ENCODE data around the gene ARHGAP42. TPM values are rescaled to one million over a fixed set of nuclear protein-coding genes. Genes with fewer than 3 reads are reported as not detected.

The ARHGAP42 gene
- total and polyA plus RNA-seq, 8 donors: 2.3 to 119 (median 39.3) TPM

DNA sequence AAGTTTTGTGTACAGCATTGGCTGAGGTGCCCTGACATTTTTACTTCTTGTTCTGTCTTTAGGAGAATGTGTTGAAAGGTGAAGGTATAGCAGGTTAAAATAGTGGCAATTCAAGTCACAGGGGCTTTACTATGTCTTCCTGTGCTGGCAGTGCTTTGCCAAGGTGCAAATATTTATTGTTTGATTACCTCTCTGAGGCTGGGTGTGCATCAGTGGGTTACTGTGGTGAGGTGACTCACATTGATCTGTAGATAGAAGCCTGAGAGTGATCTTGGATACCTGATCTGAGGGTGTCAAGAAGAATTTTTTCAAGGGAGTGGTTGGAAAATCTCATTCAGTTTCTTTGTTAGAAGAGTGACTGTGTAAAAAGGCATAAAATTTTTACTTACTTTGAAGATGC lies 90.0 kb downstream of the ARHGAP42 start:
- Histone ChIP-seq H3K4me3 (no peak overlapping the region), H3K36me3 (peaks cover 0 to 4% (median under 1%) of the 10 kb centered on the region in 4 donors), H3K27me3 (no peaks in the 10 kb centered on the region), H3K27ac (peak overlapping the region; percentile 82 to 98 (median 88)), H3K9me3 (no peaks in the 10 kb centered on the region), H3K4me1 (peaks cover 4 to 42% (median 9%) of the 10 kb centered on the region in 4 donors)
- TF ChIP-seq EP300 (IDR thresholded peaks at IDR 0.05) (no peak), POLR2AphosphoS5 (IDR thresholded peaks at IDR 0.05) (peak in 2 of 3 donors; percentile 53 to 71), POLR2A (IDR thresholded peaks at IDR 0.05) (no peak)
- TF ChIP-seq, protein P1, sequence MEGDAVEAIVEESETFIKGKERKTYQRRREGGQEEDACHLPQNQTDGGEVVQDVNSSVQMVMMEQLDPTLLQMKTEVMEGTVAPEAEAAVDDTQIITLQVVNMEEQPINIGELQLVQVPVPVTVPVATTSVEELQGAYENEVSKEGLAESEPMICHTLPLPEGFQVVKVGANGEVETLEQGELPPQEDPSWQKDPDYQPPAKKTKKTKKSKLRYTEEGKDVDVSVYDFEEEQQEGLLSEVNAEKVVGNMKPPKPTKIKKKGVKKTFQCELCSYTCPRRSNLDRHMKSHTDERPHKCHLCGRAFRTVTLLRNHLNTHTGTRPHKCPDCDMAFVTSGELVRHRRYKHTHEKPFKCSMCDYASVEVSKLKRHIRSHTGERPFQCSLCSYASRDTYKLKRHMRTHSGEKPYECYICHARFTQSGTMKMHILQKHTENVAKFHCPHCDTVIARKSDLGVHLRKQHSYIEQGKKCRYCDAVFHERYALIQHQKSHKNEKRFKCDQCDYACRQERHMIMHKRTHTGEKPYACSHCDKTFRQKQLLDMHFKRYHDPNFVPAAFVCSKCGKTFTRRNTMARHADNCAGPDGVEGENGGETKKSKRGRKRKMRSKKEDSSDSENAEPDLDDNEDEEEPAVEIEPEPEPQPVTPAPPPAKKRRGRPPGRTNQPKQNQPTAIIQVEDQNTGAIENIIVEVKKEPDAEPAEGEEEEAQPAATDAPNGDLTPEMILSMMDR (IDR thresholded peaks at IDR 0.05): no peak
- intact Hi-C loops (cut with DNase I; ENCODE audit: low total_unique reads): no loop called here
- peak; percentile 59 to 67 for DNase-seq

DNA sequence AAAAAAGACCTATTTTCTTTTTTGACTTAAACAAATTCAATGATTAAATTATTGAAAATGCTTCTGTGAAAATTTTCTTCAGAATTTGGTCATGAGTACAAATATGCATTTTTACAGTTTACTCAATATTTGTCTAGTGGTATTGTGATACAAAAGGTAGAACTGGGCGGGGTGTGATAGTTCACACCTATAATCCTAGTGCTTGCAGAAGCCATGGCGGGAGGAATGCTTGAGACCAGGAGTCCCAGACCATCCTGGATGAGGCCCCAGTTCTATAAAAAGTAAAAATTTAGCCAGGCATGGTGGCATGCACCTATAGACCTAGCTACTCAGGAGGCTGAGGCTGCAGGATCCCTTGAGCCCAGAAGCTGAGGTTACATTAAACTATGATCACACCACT lies 90.6 kb downstream of the ARHGAP42 start:
- Histone ChIP-seq H3K4me1 (peaks cover 4 to 42% (median 9%) of the 10 kb centered on the region in 4 donors), H3K27ac (peak overlapping the region; percentile 68 to 88 (median 85)), H3K36me3 (no peaks in the 10 kb centered on the region), H3K9me3 (no peaks in the 10 kb centered on the region), H3K27me3 (no peaks in the 10 kb centered on the region), H3K4me3 (no peak overlapping the region)
- peak in 1 of 2 donors; percentile 26 for DNase-seq
- intact Hi-C loops (cut with DNase I; ENCODE audit: low total_unique reads): no loop called here
- 51 to 71% (median 65%) methylated on average over 2 of the region's 2 CpGs for WGBS, 5 donors
- TF ChIP-seq, protein P1 (IDR thresholded peaks at IDR 0.05): no peak
- TF ChIP-seq POLR2A (IDR thresholded peaks at IDR 0.05) (no peak), EP300 (IDR thresholded peaks at IDR 0.05) (no peak), POLR2AphosphoS5 (IDR thresholded peaks at IDR 0.05) (no peak)

DNA sequence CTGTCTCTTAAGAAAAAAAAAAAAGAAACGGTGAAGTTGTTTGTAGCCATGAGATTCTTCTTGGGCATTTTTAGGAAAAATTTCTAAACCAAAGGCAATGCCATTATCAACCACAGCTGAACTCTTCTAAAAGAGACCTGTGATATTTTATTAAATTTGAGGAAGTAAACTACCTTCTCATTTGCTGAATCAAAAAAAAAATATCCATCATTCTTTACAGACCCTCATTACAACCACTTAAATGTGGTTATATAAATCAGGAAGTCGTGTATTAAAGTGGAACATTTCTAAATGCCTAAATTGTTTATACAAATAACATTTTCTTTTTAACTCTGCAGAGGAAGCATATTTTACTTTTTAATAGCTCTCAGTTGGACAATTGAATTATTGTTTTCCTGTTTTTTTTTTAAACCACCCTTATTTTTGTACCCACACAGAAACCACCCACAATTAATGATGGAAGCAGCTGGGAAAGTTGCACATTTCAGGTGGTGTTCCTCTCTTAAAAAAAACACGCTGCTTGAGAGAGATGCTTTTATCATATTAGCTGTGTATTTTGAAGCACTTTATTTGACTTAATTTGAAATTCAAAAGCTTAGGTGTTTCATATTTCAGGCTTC lies 91.2 kb downstream of the ARHGAP42 start:
- peaks cover 4 to 47% (median 9%) of the 10 kb centered on the region in 4 donors for H3K4me1 ChIP-seq
- WGBS, 5 donors: 41 to 49% (median 45%) methylated on average over 3 of the region's 3 CpGs
- no peak for DNase-seq
- intact Hi-C loops (cut with DNase I; ENCODE audit: low total_unique reads): no loop called here
- H3K9me3 ChIP-seq: no peaks in the 10 kb centered on the region
- no peaks in the 10 kb centered on the region for H3K27me3 ChIP-seq
- H3K4me3 ChIP-seq: no peak overlapping the region
- no peaks in the 10 kb centered on the region for H3K36me3 ChIP-seq
- no peak for TF ChIP-seq POLR2A (IDR thresholded peaks at IDR 0.05)
- TF ChIP-seq, protein P1 (IDR thresholded peaks at IDR 0.05): no peak
- no peak for TF ChIP-seq EP300 (IDR thresholded peaks at IDR 0.05)
- TF ChIP-seq POLR2AphosphoS5 (IDR thresholded peaks at IDR 0.05): no peak
- peak overlapping the region in 4 of 5 donors; percentile 82 to 88 (median 86) for H3K27ac ChIP-seq

DNA sequence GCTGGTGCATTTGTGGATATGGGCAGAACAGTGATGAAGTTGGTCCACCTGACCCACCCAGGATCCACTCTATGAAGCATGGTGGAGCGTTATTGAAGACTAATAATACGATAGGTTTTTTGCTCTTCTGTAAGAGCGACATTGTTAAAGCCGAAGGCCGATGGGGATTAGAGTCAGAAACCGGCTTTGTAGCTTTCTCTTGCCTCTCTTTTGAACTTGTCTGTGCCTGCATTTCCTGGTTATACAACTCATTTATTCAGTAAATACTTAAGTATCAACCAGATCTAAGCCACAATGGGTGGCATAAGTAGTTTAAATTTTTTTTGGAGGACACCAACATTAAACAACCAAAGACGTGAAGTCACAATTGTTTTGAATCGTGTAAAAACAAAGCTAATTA lies 93.4 kb downstream of the ARHGAP42 start:
- Histone ChIP-seq H3K4me3 (no peak overlapping the region), H3K4me1 (peaks cover 4 to 59% (median 14%) of the 10 kb centered on the region in 4 donors), H3K9me3 (no peaks in the 10 kb centered on the region), H3K27me3 (no peaks in the 10 kb centered on the region), H3K36me3 (no peaks in the 10 kb centered on the region), H3K27ac (no peak overlapping the region)
- 91 to 94% (median 93%) methylated on average over 8 of the region's 8 CpGs for WGBS, 5 donors
- DNase-seq: no peak
- intact Hi-C loops (cut with DNase I; ENCODE audit: low total_unique reads): no loop called here
- TF ChIP-seq, protein P1 (IDR thresholded peaks at IDR 0.05): no peak
- no peak for TF ChIP-seq POLR2AphosphoS5 (IDR thresholded peaks at IDR 0.05)
- no peak for TF ChIP-seq POLR2A (IDR thresholded peaks at IDR 0.05)
- TF ChIP-seq EP300 (IDR thresholded peaks at IDR 0.05): no peak

Measured in stomach (tissue), 9 donors.